Stimulated activated CD4-positive, alpha-beta T cell treated with anti-CD3 and anti-CD28 coated beads, Interleukin-1b, Interleukin-23, amount 100 ng/mL, for 4 hours (primary cell): ENCODE results near the gene DSTN.

Source experiments
- DNase-seq, 2 donors: peaks; one replicate each; pipeline ENCODE4 v3.0.0-alpha.2; 2020; ENCODE audit warnings: low read depth in 2 of 2

The DSTN gene

DNA sequence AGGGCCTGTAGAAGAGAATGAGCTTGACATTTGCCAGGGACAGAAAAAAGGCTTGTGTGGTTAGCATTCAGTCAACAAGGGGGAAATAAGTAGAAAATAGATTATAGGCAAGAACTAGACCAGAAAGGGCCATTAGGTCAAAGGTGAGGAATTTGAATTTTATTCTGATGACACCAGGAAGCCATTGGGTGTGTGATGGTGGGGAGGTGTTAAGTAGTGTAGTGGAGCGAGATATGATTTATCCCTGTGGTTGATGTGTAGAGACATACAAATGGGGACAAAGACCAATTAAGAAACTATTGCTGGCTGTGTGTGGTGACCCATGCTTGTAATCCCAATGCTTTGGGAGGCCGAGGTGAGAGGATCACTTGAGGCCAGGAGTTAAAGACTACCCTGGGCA lies 11.0 kb downstream of the DSTN start:
- no peak for DNase-seq

DNA sequence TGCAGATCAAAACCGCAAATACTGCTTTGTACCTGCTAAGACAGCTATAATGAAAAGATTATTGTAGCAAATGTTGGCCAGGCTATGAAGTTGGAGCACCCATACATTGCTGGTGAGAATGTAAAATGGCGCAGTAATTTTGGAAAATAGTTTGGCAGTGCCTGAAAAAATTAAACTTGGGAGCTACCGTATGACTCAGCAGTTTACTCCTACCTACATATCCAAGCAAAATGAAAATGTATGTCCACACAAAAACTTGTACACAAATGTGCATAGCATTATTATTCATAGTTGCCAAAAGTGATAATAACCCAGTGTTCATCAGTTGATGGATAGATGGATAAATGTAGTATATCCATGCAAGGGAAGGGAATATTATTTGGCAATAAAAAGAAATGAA lies 13.3 kb downstream of the DSTN start:
- DNase-seq, result no peak

DNA sequence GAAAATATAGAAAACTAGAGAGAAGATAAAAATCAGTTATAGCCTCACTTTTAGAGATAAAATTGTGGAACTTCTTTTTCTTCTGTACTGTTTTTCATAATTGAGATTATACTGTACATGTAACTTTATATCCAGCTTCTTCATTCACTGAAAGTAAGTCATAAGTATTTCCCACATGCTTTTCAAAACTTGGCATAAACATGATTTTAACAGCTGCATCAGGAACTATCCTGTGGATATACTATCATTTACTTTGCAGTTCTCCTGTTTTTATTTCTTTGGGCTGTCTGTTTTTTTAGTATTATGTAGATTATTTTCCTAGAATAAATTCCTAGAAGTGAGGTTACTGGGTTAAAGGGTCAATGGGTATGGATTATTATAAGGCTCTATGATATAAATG lies 14.8 kb downstream of the DSTN start:
- DNase-seq, result no peak

DNA sequence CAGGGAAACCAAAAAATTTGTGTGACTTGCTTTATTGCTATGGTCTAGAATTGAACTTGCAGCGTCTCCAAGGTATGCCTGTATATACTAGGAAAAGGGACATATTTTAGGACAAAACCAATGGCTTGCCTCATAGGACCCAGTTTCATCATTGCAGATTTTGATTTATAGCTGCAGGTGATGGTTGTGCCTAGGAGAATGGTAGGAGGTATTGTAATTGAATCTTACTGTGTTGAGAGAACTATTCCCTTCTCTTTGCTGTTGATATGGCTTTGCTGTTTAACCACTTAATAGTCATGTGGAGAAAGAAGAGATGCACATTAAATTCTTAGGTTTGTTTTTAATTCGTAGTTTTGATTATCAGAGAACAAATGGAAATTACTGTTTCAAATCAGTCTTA lies 16.4 kb downstream of the DSTN start:
- no peak for DNase-seq

DNA sequence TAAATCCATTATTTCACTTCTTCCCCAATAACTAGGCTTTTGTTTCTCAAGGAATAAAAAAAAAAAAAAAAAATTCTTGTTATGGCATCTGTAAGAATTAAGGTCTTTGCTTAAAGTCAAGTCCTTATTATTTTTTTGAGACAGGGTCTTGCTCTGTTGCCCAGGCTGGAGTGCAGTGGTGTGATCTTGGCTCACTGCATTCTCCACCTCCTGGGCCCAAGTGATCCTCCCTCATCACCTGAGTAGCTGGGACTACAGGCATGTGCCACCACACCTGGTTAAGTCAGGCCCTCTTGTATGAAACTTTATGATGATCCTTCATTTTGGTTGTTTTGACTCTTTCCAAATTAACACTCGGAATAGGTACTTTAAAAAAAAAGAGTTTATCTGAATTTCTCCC lies 17.3 kb downstream of the DSTN start:
- DNase-seq, result no peak

DNA sequence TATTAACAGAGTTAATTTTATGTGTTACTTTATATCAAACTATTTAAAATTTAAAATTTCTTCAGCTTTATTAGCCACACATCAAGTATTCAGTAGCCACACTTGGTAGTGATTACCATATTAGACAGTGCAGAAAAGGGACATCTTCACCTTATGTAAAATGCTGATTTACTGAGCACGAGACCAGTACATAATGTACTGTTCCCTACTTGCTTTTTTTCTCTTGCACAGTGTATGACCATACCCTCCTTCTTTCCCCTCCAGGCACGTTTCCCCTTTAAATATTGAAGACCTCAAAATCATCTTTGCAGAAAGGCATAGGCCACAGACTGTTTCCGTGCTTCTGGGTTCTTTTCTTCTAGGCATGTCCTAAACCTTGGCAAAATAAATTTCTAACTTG lies 17.9 kb downstream of the DSTN start:
- DNase-seq, result no peak

DNA sequence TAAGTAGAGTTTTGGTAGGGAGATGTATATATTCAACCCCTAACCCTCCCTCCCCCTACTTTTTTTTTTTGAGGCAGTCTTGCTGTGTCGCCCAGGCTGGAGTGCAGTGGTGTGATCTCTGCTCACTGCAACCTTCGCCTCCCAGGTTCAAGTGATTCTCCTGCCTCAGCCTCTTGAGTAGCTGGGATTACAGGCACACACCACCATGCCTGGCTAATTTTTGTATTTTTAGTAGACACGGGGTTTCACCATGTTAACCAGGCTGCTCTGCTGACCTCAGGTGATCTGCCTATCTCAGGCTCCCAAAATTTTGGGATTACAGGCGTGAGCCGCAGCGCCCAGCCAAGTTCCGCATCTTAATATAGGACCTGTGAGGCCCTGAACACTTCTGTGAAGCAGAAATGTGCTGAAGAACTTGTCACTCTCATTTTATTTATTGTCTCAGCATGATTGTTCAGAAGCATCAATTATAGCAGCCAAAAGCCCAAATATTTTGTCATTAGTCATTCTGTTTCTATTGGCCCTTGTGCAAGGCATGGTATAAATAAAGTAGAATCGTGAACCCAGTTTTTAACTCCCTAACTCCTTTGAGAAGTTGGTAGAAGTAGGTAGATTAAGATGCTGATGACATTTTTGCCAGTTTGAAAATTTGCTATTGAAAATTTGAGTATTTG lies 19.4 kb downstream of the DSTN start:
- no peak for DNase-seq

DNA sequence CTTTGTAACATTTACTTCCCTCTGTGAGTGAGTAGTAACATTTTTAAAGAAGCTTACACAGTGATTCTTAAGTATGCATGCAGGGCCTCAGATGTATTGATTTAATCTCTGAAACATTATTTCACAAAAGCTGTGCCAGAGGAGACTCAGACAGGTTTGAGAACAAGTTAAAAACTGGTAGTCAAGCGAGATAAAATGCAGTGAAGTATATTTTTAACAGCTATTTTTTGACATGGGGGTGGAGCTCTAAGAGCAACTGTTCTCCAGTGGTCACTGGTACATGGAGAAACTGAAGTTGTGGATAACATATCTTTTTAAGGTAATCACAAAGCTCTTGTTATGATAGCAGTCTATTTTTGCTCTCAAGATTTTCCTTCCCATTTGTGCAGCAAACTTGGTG lies 20.4 kb downstream of the DSTN start:
- no peak for DNase-seq

DNA sequence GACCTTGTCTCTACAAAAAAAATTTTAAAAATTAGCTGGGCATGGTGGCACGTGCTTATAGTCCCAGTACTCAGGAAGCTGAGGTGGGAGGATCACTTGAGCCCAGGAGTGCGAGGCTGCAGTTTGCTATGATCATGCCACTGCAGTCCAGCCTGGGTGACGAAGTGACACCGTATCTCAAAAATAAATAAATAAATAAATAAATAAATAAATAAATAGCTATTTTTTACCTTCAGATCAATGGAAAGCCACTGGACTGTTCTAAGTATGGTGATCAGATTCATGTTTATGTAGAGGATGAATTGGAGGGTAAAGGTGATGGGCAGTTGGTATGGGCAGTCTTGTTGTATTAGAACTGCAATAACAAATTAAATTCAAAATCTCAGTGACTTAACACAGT lies 24.0 kb downstream of the DSTN start:
- DNase-seq, result no peak

DNA sequence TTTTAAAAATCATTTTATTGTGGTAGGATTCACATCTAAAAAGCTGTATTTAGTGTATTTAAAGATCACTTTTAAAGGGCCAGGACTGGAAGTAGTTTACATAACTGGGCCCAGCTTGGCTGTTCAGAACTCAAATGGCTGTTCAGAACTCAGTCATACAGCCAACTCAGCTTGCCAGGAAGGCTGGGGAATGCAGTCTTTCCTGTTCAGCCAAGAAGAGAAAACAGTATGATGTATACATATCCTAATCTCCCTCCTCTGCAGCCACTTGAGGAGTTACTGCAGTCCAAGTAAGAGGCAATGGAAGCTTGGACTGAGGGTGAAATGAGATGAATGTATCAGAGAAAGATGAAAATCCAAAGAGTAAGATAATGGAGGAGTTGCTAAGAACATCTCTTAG lies 24.6 kb downstream of the DSTN start:
- no peak for DNase-seq

DNA sequence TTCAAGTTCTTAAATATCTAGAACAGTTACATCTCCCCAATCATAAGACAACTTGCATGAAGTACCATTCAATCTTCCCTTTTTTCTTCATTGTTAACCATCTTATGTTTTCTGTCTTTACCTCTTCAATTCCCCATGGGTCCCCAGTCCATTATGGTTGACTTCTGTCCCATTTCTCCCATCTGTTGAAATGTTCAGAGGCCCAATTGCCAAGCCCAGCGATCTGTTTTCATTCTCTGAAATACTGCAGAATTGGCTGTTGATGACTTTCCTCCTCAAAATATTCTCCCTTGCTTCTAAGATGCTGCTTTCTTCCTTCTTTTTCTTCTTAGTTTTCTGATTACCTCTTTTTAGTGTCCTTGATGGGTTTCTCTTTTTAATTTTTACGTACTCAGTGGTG lies 26.0 kb downstream of the DSTN start:
- DNase-seq, result no peak

DNA sequence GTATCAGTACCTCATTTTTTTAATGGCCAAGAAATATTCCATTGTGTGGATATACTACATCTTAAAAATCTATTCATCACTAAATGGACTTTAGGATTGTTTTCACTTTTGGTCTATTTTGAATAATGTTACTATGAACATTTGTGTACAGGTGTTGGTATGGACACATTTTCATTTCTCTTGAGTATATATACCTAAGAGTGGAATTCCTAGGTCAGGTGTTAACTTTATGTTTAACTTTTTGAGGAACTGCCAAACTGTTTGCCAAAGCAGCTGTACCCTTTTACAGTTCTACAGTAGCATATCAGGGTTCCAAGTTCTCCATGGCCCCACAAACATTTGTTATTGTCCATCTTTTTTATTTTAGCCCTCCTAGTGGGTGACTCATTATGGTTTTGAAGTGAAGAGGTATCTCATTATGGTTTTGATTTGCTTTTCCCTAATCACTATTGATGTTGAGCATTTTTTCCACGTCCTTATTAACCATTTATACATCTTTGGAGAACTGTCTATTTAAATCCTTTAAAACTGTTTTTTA lies 28.2 kb downstream of the DSTN start:
- no peak for DNase-seq

DNA sequence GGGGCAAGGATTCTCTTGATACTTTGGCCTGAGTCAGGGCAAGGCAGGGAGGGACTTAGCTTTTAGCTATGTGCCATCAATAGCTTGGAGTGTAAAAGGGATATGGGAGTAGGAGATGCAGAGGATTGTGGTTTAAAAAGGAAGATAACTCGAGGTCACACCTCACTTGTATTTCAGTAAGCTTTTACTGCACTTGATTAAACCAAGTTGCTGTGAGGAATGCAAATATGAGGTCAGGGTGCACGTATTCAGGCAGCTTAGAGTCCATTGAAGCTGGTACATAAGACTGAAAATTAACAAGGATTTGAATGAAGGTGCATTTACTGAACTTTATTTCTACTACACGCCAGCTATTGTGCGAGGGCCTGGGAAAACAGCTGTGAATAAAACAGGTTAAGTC lies 32.1 kb downstream of the DSTN start:
- no peak for DNase-seq

DNA sequence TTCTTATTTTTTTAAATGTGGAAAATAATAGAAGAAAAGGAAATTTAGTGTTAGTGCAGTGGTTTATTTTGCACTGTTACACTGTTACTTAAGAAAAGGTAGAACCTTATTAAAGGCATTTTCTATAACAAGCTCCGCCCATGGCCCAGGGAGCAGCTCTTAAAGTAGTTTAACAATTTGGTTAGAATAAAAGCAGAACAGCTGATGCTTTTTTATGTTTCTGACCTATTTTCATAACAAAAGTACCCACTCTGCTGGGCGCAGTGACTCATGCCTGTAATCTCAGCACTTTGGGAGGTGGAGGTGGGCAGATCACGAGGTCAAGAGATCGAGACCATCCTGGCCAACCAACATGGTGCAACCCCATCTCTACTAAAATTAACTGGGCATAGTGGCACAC lies 32.6 kb downstream of the DSTN start:
- no peak for DNase-seq

DNA sequence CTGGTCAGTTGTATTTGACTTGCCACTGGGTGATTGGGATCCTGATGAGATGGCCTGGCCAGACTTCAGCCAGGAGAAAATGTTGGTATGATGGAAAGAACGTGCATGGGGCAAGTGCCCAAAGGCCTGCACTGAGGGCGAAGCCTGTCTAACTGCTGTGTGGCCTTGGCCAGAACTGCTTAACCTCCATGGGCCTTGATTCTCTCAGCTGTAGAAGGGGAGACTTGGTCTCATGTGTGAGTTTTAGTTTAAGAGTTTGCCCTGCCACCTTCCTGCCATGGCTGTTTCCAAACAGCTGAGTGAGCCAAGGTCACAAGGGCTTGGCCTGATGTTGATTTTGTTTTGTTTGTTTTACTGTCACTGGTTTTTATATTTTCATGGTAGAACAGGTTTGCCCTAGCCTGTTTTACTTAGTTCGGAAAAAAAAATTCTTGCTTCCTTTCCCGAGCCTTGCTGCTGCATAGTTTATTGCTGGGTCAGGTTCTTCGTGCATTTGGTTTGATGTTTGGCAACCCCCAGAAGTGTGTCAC lies 35.3 kb downstream of the DSTN start:
- no peak for DNase-seq

DNA sequence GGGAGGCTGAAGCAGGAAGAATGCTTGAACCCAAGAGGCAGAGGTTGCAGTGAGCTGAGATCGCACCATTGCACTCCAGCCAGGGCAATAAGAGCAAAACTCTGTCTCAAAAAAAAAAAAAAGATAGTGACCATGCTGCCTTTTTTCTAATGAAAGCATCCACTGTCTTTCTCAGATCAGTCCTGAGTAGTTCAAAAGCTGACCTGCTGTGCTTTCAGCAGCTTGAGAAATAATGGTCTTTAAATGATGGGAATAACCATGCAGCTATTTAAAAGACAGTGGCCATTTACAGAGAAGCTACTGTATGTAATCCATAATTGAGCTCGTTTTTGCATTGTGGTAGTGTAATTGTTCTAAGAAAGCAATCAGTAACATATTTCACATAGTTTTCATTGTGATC lies 36.1 kb downstream of the DSTN start:
- no peak for DNase-seq

DNA sequence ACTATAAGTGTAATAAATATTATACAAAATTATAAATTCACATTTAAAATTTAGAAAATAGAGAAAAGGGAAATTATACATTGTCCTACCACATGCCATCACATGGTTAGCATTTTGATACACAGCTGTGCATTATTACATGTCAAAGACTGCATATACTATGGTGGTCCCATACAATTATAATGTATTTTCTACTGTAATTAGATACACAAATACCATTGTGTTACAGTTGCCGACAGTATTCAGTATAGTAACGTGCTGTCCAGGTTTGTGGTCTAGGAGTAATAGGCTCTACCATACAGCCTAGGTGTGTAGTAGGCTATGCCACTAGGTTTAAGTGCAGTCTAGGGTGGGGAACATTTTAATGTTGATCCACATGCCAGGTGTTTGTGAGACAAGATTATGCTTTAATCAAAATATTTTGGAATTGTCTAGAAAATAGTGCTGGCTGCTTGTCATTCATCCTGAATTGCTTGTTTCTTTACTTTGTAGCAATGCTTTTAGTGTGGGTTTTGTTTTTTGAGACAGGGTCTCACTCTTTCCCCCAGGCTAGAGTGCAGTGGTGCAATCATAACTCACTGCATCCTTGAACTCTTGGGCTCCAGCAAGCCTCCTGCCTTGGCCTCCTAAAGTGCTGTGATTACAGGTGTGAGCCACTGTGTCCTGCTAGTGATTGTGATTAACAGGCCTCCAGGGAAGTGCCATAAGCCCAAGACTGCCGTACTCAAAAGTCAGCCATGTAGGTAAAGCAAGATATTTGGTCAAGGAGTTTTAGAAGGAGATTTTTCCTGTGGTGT lies 39.0 kb downstream of the DSTN start:
- DNase-seq, result no peak

DNA sequence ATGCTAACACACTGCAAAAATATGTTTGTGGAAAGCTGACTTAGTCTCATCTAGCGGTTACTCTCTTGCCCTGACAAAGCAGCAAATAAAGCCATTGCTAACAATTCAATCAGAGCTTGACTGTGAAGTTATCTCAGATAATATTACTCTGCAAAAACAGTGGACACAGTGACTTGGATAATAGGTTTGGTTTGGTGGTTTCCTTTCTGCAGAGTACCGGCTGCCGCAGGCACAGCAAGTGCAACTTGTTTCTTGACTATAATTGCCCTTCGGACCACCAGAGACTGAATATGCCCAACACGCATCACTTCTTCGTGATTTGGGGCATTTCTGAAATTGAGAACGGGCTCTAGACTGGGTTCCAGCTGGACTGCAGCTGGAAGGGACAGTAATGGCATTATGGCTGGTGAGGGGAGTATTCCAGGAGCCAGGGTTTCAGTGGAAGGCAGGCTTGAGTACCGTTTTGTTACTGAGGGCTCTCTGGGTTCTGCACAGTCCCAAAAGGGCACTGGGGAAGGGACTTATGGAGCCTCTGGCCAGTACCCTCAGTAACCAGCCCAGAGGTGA lies 40.0 kb downstream of the DSTN start:
- no peak for DNase-seq

DNA sequence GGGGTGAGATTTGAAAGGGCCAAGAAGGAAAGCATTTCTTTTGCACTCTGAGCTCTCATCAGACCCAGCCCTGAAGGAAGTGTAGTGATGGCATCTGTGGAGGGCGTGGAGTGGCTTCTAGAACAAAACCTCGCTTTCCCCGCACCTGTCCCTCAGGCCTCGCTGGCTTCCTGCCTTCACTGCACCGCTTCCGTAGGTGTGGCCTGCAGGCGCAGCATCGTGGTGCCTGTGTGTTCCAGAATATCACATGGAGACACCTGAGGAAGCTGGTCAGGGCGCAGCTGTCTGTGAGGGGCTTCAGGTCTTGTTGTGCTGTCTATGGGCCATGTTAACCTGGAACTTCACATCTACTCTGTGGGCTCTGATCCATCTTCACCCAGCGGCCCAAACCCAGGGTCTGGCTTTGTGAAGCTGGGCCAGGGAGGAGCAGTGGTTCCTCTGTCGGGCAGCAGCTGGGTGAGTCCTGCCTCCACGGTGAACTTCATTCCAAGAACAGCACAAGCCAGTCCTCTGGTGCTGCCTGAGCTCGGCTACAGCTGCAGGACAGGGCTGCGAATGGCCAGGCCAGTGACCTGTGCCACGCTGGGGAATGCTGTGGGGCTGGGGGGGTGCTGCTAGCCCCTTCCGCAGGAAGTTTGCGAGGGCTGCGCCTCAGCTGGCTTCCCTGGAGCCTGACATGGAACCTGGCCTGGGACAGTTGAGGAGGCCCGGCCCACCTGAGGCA lies 40.9 kb downstream of the DSTN start:
- DNase-seq, result peak; percentile 23 to 42

DNA sequence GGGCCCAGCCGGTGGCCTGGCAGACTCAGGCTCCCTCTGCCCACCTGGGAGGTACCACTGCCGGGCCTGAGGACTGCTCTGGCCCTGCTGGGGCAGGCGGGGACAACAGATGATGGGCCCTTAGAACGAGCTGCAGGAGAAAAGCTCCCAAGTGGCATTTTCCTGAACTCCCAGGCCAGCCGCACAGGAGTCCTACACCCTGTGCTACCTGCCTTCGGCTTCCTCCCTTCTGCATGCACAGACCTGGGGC lies 41.3 kb downstream of the DSTN start:
- no peak for DNase-seq

DNA sequence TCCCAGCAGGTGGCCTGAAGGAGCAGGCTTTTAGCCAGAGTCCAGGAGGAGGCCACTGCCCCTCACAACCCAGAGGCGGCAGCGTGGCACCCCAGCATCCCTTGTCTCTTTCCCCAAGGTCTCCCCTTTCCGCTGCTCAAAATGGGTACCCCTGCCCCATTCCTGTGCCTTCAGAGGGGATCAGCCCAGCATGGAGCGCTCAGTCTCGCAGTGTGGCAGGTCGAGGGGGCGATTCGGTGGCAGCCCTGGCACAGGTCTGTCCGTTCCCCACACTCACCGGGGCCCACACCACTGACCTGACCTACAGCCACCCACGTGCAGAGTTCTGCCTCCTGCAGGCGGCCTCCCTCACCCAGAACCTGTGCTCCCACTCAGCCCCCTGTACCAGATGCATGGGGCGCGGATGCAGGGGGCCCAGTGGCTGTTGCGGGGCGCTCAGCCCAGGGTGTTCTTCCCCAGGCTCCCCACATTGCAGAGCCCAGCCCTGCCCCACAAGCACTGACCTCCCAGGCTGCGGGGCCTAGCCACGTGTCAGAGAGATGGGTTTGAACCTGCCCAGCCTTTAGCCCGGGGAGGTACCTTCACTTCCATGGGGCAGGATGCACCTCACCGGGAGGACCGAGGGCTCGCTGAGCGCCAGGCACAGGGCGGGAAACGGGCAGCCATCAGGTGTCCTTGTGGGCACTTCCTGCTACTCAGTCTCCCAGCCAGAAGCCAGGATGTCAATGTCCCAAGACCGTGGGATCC lies 41.8 kb downstream of the DSTN start:
- DNase-seq, result no peak
